ENCODE measurements around the gene DUSP21. TPM values are rescaled to one million over a fixed set of nuclear protein-coding genes. Genes with fewer than 3 reads are reported as not detected.
"Not testable (repeated sequence)": the region's sequence is repeated elsewhere in the genome, so short reads cannot be mapped to it uniquely, and the experiment has no call there.

The DUSP21 gene
- total RNA-seq, 6 experiments from 2014 or later, result not detected

DNA sequence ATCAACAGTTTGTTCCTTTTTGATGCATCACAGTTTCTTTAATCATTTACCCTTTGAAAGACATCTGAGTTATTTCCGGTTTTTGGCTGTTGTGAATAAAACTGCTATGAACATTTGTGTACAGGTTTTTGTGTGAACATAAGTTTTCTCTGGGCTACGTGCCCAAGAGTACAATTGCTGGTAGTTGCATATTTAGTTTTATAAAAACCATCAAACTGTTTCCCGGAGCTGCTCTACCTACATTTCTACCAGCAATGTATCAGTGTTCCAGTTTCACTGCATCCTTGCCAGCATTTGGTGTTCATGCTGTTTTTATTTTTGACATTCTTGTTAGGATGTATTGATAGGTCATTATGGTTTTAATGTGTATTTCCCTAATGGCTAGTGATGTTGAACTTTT, 46.4 kb downstream of the DUSP21 start:
- 32% methylated on average over 3 of the region's 3 CpGs for WGBS (ENCODE audit: insufficient coverage, low coverage, low lambda C conversion rate, missing lambda C conversion rate)
- no peaks in the 10 kb centered on the region for H3K9me3 ChIP-seq
- H3K4me1 ChIP-seq, result peaks cover 0 to 14% (median 0%) of the 10 kb centered on the region in 4 donors
- ATAC-seq (no peak), DNase-seq (no peak)
- H3K27ac ChIP-seq, result no peak overlapping the region
- TF ChIP-seq POLR2A (IDR thresholded peaks at IDR 0.05), result no peak
- TF ChIP-seq, protein P1, sequence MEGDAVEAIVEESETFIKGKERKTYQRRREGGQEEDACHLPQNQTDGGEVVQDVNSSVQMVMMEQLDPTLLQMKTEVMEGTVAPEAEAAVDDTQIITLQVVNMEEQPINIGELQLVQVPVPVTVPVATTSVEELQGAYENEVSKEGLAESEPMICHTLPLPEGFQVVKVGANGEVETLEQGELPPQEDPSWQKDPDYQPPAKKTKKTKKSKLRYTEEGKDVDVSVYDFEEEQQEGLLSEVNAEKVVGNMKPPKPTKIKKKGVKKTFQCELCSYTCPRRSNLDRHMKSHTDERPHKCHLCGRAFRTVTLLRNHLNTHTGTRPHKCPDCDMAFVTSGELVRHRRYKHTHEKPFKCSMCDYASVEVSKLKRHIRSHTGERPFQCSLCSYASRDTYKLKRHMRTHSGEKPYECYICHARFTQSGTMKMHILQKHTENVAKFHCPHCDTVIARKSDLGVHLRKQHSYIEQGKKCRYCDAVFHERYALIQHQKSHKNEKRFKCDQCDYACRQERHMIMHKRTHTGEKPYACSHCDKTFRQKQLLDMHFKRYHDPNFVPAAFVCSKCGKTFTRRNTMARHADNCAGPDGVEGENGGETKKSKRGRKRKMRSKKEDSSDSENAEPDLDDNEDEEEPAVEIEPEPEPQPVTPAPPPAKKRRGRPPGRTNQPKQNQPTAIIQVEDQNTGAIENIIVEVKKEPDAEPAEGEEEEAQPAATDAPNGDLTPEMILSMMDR (IDR thresholded peaks at IDR 0.05), result no peak
- intact Hi-C loops (cut with DNase I), result no loop called here
- no peaks in the 10 kb centered on the region for H3K27me3 ChIP-seq
- no peak overlapping the region for H3K4me3 ChIP-seq
- H3K36me3 ChIP-seq, result no peaks in the 10 kb centered on the region

DNA sequence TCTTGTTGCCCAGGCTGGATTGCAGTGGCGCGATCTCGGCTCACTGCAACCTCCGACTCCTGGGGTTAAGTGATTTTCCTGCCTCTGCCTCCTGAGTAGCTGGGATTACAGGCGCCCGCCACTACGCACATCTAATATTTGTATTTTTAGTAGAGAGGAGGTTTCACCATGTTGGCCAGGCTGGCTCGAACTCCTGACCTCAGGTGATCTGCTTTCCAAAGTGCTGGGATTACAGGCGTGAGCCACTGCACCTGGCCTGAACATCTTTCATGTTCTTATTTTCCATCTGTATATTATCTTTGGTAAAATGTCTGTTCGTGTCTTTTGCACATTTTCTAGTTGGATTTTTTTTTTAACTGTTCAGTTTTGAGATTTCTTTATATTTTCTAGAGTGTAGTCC, 46.9 kb downstream of the DUSP21 start:
- H3K27me3 ChIP-seq; DNase-seq; H3K36me3 ChIP-seq; H3K9me3 ChIP-seq; ATAC-seq; H3K4me3 ChIP-seq; H3K27ac ChIP-seq; intact Hi-C loops (cut with DNase I): not testable (repeated sequence)
- peaks cover 0 to 18% (median 0%) of the 10 kb centered on the region in 4 donors for H3K4me1 ChIP-seq
- 70% methylated on average over 5 of the region's 10 CpGs for WGBS (ENCODE audit: insufficient coverage, low coverage, low lambda C conversion rate, missing lambda C conversion rate)

DNA sequence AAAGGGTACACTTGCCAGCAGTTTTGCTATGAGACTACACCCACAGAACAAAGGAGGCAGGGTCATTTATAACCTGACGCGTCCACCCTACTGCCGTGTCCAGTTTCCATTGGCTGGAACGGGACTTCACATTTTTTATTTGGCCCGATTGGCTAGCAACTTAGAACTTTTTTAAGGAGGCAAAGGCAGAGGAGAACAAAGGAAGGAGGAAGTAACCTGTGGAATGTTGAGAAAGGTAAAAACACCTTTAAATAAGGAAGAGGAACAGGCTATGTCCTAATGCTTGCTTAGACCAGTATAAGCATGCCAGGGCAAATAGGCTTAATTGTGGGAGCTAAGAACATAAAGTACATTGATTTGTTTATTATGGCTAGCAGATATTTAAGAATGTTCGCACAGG, 47.8 kb downstream of the DUSP21 start:
- DNase-seq (no peak), ATAC-seq (no peak)
- Histone ChIP-seq H3K9me3 (no peaks in the 10 kb centered on the region), H3K4me3 (no peak overlapping the region), H3K27me3 (no peaks in the 10 kb centered on the region), H3K36me3 (no peaks in the 10 kb centered on the region), H3K27ac (no peak overlapping the region), H3K4me1 (peaks cover 0 to 20% (median 0%) of the 10 kb centered on the region in 4 donors)
- TF ChIP-seq, protein P1 (IDR thresholded peaks at IDR 0.05), result no peak
- no peak for TF ChIP-seq POLR2A (IDR thresholded peaks at IDR 0.05)
- intact Hi-C loops (cut with DNase I), result no loop called here
- WGBS (ENCODE audit: insufficient coverage, low coverage, low lambda C conversion rate, missing lambda C conversion rate), result 95% methylated on average over 6 of the region's 6 CpGs

Other genes with a start within 250 kb of the DUSP21 start
- gene KDM6A, start 29.2 kb downstream of the DUSP21 start, total RNA-seq, result 10 to 100 TPM in 5 of 6 experiments, 1 to 10 TPM in 1; 7.1 to 20.9 (median 15.7) TPM